ENCODE measurements around the gene CDK5RAP2.

GRCh38 chr9:120383611-120383998, 196.4 kb downstream of the CDK5RAP2 start:
- no peak for TF ChIP-seq EZH2 (IDR thresholded peaks at IDR 0.05)
- no peak for TF ChIP-seq FOXP2 (optimal IDR thresholded peaks at IDR 0.05; ENCODE audit: control extremely low read depth, extremely low read length, insufficient read depth)
